HepG2 (cell line): ENCODE results near the gene SYNPO. TPM values are rescaled to one million over a fixed set of nuclear protein-coding genes. Genes with fewer than 3 reads are reported as not detected.

Experiments
- ATAC-seq: fragments of 200-7000 bp; cut with Tn5 transposase; 3 replicates; pipeline ENCODE4 v1.9.1; 2020; ENCODE audit warnings: mild to moderate bottlenecking, moderate library complexity
- BruUV-seq: library from RNA; stranded (reverse); fragments of 400-500 nt; replicated peaks from 2 replicates; lab custom pipeline; 2021; lab: Mats Ljungman, UMichigan
- CTCF ChIA-PET: fragments of 300-600 bp; formaldehyde crosslinking; extraction: SDS; loops from one replicate; lab custom pipeline; 2021; ENCODE audit warnings: low total read pairs, inconsistent platforms, low intra/inter-chr PET ratio; lab: Yijun Ruan, JAX
- POLR2A ChIA-PET: fragments of 350-600 bp; sonication (Branson Sonifier 250); formaldehyde crosslinking; loops from one replicate; lab custom pipeline; 2020; ENCODE audit warnings: antibody characterized with exemption, inconsistent platforms; lab: Yijun Ruan, JAX
- DNase-seq: peaks from one replicate; pipeline ENCODE4 v3.0.0-alpha.2; 2015; ENCODE audit warnings: low spot score
- FAIRE-seq: peaks from 3 replicates; lab custom pipeline; 2011; peaks lifted over from hg19 to GRCh38; lab: Jason Lieb, UNC
- H2AFZ ChIP-seq: one replicate; pipeline ENCODE4 v1.6.1; 2011; ENCODE audit warnings: low read length, inconsistent platforms
- H3K27ac ChIP-seq: fragments of 300-600 bp; 3 replicates; pipeline ENCODE4 v1.8.0; 2011; ENCODE audit warnings: mixed run types, mild to moderate bottlenecking, mixed read lengths, low read length, inconsistent platforms; ENCODE audit not compliant: insufficient read depth; ENCODE audit errors: extremely low read length
- H3K27me3 ChIP-seq, 2 experiments: fragments of 200-600 bp in 1 of 2; 2 replicates in 1 of 2; 3 replicates in 1 of 2; pipeline versions ENCODE4 v1.6.0 to v1.8.0; 2011; ENCODE audit warnings: low read length in 2 of 2, mild to moderate bottlenecking in 2 of 2, moderate library complexity in 2 of 2, inconsistent platforms in 1 of 2; ENCODE audit not compliant: insufficient read depth in 2 of 2, control insufficient read depth in 1 of 2
- H3K36me3 ChIP-seq, 2 experiments: fragments of 200-600 bp in 1 of 2; replicated peaks in 1 of 2; 2 replicates in 1 of 2; 3 replicates in 1 of 2; pipeline versions ENCODE4 v1.5.1 to v1.8.0; 2011; ENCODE audit warnings: low read length in 2 of 2, inconsistent platforms in 1 of 2; ENCODE audit not compliant: insufficient read depth in 2 of 2, control insufficient read depth in 1 of 2
- H3K4me1 ChIP-seq: 2 replicates; pipeline ENCODE4 v1.5.1; 2012; ENCODE audit warnings: low read length, inconsistent platforms; ENCODE audit not compliant: insufficient read depth
- H3K4me2 ChIP-seq: 2 replicates; pipeline ENCODE4 v1.6.0; 2011; ENCODE audit warnings: low read depth, low read length, inconsistent platforms
- H3K4me3 ChIP-seq, 3 experiments: fragments of 200-600 bp in 1 of 3; sonication (generic), shearing (Covaris generic) in 1 of 3; replicated peaks in 1 of 3; 2 replicates each; pipeline ENCODE4 v1.5.1; 2011 to 2016; ENCODE audit warnings: low read length in 3 of 3, inconsistent platforms in 2 of 3, low read depth in 2 of 3, mild to moderate bottlenecking in 2 of 3, control low read depth in 1 of 3, mixed read lengths in 1 of 3; ENCODE audit not compliant: insufficient read depth in 1 of 3
- H3K79me2 ChIP-seq: one replicate; pipeline ENCODE4 v1.6.1; 2011; ENCODE audit warnings: low read length, inconsistent platforms; ENCODE audit not compliant: insufficient read depth
- H3K9ac ChIP-seq: 2 replicates; pipeline ENCODE4 v1.6.0; 2011; ENCODE audit warnings: mild to moderate bottlenecking, low read depth, low read length, inconsistent platforms; ENCODE audit not compliant: insufficient read depth
- H3K9me3 ChIP-seq: 2 replicates; pipeline ENCODE4 v1.5.1; 2012; ENCODE audit warnings: mild to moderate bottlenecking, low read length
- H4K20me1 ChIP-seq: 2 replicates; pipeline ENCODE4 v1.6.0; 2011; ENCODE audit warnings: inconsistent platforms, mild to moderate bottlenecking, low read length, moderate library complexity; ENCODE audit not compliant: insufficient read depth
- HIC2 ChIP-seq: sonication (generic); formaldehyde crosslinking; IDR thresholded peaks from 2 replicates; pipeline ENCODE4 v1.9.0; 2022; ENCODE audit warnings: low read depth, missing genetic modification reagents
- KDM1A ChIP-seq: IDR thresholded peaks from 2 replicates; pipeline ENCODE4 v1.6.1; 2016; ENCODE audit warnings: missing compliant biosample characterization
- NFYC ChIP-seq: IDR thresholded peaks from 2 replicates; pipeline ENCODE4 v1.6.1; 2016; ENCODE audit warnings: missing genetic modification reagents, missing compliant biosample characterization
- TRAFD1 ChIP-seq: sonication (generic); formaldehyde crosslinking; IDR thresholded peaks from 2 replicates; pipeline ENCODE4 v1.5.1; 2020; ENCODE audit warnings: missing genetic modification reagents, mild to moderate bottlenecking, borderline replicate concordance
- ZNF138 ChIP-seq: sonication (generic); formaldehyde crosslinking; IDR thresholded peaks from 2 replicates; pipeline ENCODE4 v1.5.0; 2020; ENCODE audit warnings: mild to moderate bottlenecking, low read depth, missing genetic modification reagents
- ZNF530 ChIP-seq: sonication (generic); formaldehyde crosslinking; IDR thresholded peaks from 2 replicates; pipeline ENCODE4 v1.5.0; 2020; ENCODE audit warnings: low read depth, mild to moderate bottlenecking, missing genetic modification reagents
- ZNF546 ChIP-seq: sonication (generic); formaldehyde crosslinking; conservative IDR thresholded peaks from 2 replicates; pipeline ENCODE4 v1.8.1; 2023; ENCODE audit warnings: mild to moderate bottlenecking, missing genetic modification reagents
- ZNF652 ChIP-seq: IDR thresholded peaks from 2 replicates; pipeline ENCODE4 v1.6.1; 2016; ENCODE audit warnings: low read depth, borderline replicate concordance
- WGBS: methylation state at CpG from one replicate; pipeline ENCODE4 v1.1.6; 2017; ENCODE audit warnings: low lambda C conversion rate; 5-methylcytosine and 5-hydroxymethylcytosine counted together
- in situ Hi-C: cut with HindIII; loops from 2 replicates; pipeline ENCODE4 v1.10.0; 2017; ENCODE audit warnings: low pct_unique_long_range_greater_than_20kb; ENCODE audit not compliant: extremely low pct_ligation_motif_present
- intact Hi-C: fragments of 100-400 bp; cut with micrococcal nuclease; formaldehyde crosslinking; loops from one replicate; pipeline ENCODE4 v1.10.0; 2022; ENCODE audit not compliant: unreplicated experiment
- polyA plus RNA-seq, 8 experiments: library from polyadenylated mRNA; depleted of rRNA in 3 of 8; stranded (reverse) in 7 of 8; unstranded in 1 of 8; fragments of >200 nt; fragmentation: Illumina TruSeq in 4 of 8; extraction: Trizol in 4 of 8; gene quantifications; 2 replicates each; pipeline versions ENCODE4 v1.2.1 to v1.2.3, GENCODE V29; 2011 to 2016; ENCODE audit warnings: low read depth in 4 of 8, missing spikeins in 1 of 8, mixed read lengths in 1 of 8; ENCODE audit not compliant: insufficient read depth in 1 of 8
- total RNA-seq, 5 experiments: library from RNA; depleted of rRNA; stranded (reverse); fragments of >200 nt; fragmentation: Illumina TruSeq; extraction: Trizol; gene quantifications; 2 replicates each; pipeline ENCODE4 v1.2.3, GENCODE V29; 2016; ENCODE audit warnings: low read depth in 1 of 5
- TF ChIP-seq, protein P1 (sequence below): IDR thresholded peaks from 2 replicates; pipeline ENCODE4 v1.6.1; 2016; ENCODE audit warnings: control low read depth

Gene SYNPO
- total and polyA plus RNA-seq, 2 of the 13 experiments (the other 11 are each of a cell fraction or from before 2014, with no cell fraction given): 0.09 to 0.30 TPM

- no peak for TF ChIP-seq NFYC (CRISPR knock-in tag)
- TF ChIP-seq, protein P1, sequence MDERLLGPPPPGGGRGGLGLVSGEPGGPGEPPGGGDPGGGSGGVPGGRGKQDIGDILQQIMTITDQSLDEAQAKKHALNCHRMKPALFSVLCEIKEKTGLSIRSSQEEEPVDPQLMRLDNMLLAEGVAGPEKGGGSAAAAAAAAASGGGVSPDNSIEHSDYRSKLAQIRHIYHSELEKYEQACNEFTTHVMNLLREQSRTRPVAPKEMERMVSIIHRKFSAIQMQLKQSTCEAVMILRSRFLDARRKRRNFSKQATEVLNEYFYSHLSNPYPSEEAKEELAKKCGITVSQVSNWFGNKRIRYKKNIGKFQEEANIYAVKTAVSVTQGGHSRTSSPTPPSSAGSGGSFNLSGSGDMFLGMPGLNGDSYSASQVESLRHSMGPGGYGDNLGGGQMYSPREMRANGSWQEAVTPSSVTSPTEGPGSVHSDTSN (CRISPR knock-in tag): no peak
- TF ChIP-seq, all 625 proteins: peak for 0
Observed at GRCh38 chr5:150618588-150619281, 21.7 kb upstream of the SYNPO start (continued).

GRCh38 chr5:150619359-150620230, 20.9 kb upstream of the SYNPO start:
- WGBS: 47% methylated on average over 13 of the region's 24 CpGs
- ChIA-PET POLR2A (no interaction called here), CTCF (no interaction called here)
- BruUV-seq: no TSS peak
- Histone ChIP-seq H3K4me2 (no peak overlapping the region), H3K4me3 (no peak overlapping the region), H3K9ac (no peak overlapping the region), H3K4me1 (peaks cover 36% of the 10 kb centered on the region), H3K27ac (no peak overlapping the region), H2AFZ (no peak overlapping the region), H3K27me3 (peaks cover 2 to 30% of the 10 kb centered on the region in 2 experiments; a peak in 3 of 5 replicates), H4K20me1 (no peaks in the 10 kb centered on the region), H3K36me3 (no peaks in the 10 kb centered on the region), H3K9me3 (no peaks in the 10 kb centered on the region), H3K79me2 (no peaks in the 10 kb centered on the region)
- FAIRE-seq (no peak), DNase-seq (no peak), ATAC-seq (no peak)
- TF ChIP-seq ZNF546 (CRISPR knock-in tag): no peak
- no peak for TF ChIP-seq ZNF138 (CRISPR knock-in tag)
- TF ChIP-seq ZNF530 (CRISPR knock-in tag): no peak
- no peak for TF ChIP-seq HIC2 (CRISPR knock-in tag)
- TF ChIP-seq TRAFD1 (CRISPR knock-in tag): no peak
- TF ChIP-seq KDM1A: no peak
- no peak for TF ChIP-seq ZNF652 (CRISPR knock-in tag)
- in situ Hi-C loops: no loop called here
- intact Hi-C loops: no loop called here
